H9 (cell line): Measurements from ENCODE around the gene KCNN3. TPM values are rescaled to one million over a fixed set of nuclear protein-coding genes. Genes with fewer than 3 reads are reported as not detected.

ENCODE experiments used
- DNase-seq: peaks from one replicate; pipeline ENCODE4 v3.0.0-alpha.2; 2017
- H2AFZ ChIP-seq: one replicate; pipeline ENCODE4 v1.6.1; 2013; ENCODE audit warnings: mild to moderate bottlenecking, low read length, control low read depth, moderate library complexity
- H2AK5ac ChIP-seq: 2 replicates; pipeline ENCODE4 v1.6.1; 2013; ENCODE audit warnings: low read length, control low read depth, mixed read lengths; ENCODE audit not compliant: insufficient read length
- H2BK120ac ChIP-seq: one replicate; pipeline ENCODE4 v1.6.1; 2013; ENCODE audit warnings: low read depth, mild to moderate bottlenecking, low read length, control low read depth, inconsistent platforms; ENCODE audit not compliant: poor library complexity, severe bottlenecking
- H2BK12ac ChIP-seq: 2 replicates; pipeline ENCODE4 v1.6.1; 2013; ENCODE audit warnings: low read length, control low read depth, mixed read lengths, low read depth; ENCODE audit not compliant: insufficient read length
- H2BK15ac ChIP-seq: 2 replicates; pipeline ENCODE4 v1.6.1; 2013; ENCODE audit warnings: low read depth, low read length, control low read depth
- H2BK20ac ChIP-seq: one replicate; pipeline ENCODE4 v1.6.1; 2013; ENCODE audit warnings: low read depth, mild to moderate bottlenecking, low read length, control low read depth, inconsistent platforms; ENCODE audit not compliant: poor library complexity, severe bottlenecking
- H2BK5ac ChIP-seq: 2 replicates; pipeline ENCODE4 v1.6.1; 2013; ENCODE audit warnings: low read length, control low read depth, mixed read lengths; ENCODE audit not compliant: insufficient read length
- H3K14ac ChIP-seq: 2 replicates; pipeline ENCODE4 v1.6.1; 2013; ENCODE audit warnings: low read length, control low read depth; ENCODE audit not compliant: insufficient read depth
- H3K18ac ChIP-seq: 2 replicates; pipeline ENCODE4 v1.6.1; 2013; ENCODE audit warnings: low read depth, mild to moderate bottlenecking, mixed read lengths, low read length, control low read depth; ENCODE audit not compliant: insufficient read length
- H3K23ac ChIP-seq: 2 replicates; pipeline ENCODE4 v1.6.1; 2013; ENCODE audit warnings: low read length, control low read depth, mixed read lengths, low read depth; ENCODE audit not compliant: insufficient read length
- H3K23me2 ChIP-seq: 2 replicates; pipeline ENCODE4 v1.6.1; 2013; ENCODE audit warnings: low read depth, mild to moderate bottlenecking, mixed read lengths, low read length, control low read depth; ENCODE audit not compliant: insufficient read length, poor library complexity, severe bottlenecking
- H3K27ac ChIP-seq: 2 replicates; pipeline ENCODE4 v1.5.1; 2013; ENCODE audit warnings: low read length, control low read depth, mixed read lengths, low read depth; ENCODE audit not compliant: insufficient read length
- H3K27me3 ChIP-seq: 2 replicates; pipeline ENCODE4 v1.6.1; 2013; ENCODE audit warnings: low read length, control low read depth, inconsistent platforms; ENCODE audit not compliant: insufficient read depth
- H3K4ac ChIP-seq: 2 replicates; pipeline ENCODE4 v1.6.1; 2013; ENCODE audit warnings: low read depth, mild to moderate bottlenecking, control low read depth, inconsistent platforms, low read length, moderate library complexity
- H3K4me1 ChIP-seq: 2 replicates; pipeline ENCODE4 v1.6.1; 2013; ENCODE audit warnings: low read length, control low read depth, inconsistent platforms; ENCODE audit not compliant: insufficient read depth
- H3K4me2 ChIP-seq: 2 replicates; pipeline ENCODE4 v1.6.1; 2013; ENCODE audit warnings: low read length, control low read depth, mixed read lengths; ENCODE audit not compliant: insufficient read length, insufficient read depth
- H3K56ac ChIP-seq: 2 replicates; pipeline ENCODE4 v1.6.1; 2013; ENCODE audit warnings: low read depth, mild to moderate bottlenecking, mixed read lengths, low read length, control low read depth; ENCODE audit not compliant: insufficient read length
- H3K79me1 ChIP-seq: 2 replicates; pipeline ENCODE4 v1.6.1; 2013; ENCODE audit warnings: low read depth, mild to moderate bottlenecking, moderate library complexity, low read length, control low read depth, inconsistent platforms; ENCODE audit not compliant: insufficient read depth, poor library complexity, severe bottlenecking
- H3K79me2 ChIP-seq: 2 replicates; pipeline ENCODE4 v1.6.1; 2013; ENCODE audit warnings: low read length, control low read depth, inconsistent platforms; ENCODE audit not compliant: insufficient read depth
- H3K9ac ChIP-seq: 2 replicates; pipeline ENCODE4 v1.6.1; 2013; ENCODE audit warnings: low read length, control low read depth, mixed read lengths; ENCODE audit not compliant: insufficient read length; ENCODE audit errors: extremely low read depth
- H3K9me3 ChIP-seq: one replicate; pipeline ENCODE4 v1.6.1; 2013; ENCODE audit warnings: low read depth, low read length, inconsistent platforms; ENCODE audit not compliant: control insufficient read depth
- H3T11ph ChIP-seq: one replicate; pipeline ENCODE4 v1.6.1; 2013; ENCODE audit warnings: mild to moderate bottlenecking, low read length, control low read depth, inconsistent platforms
- H4K20me1 ChIP-seq: one replicate; pipeline ENCODE4 v1.6.1; 2013; ENCODE audit not compliant: control insufficient read depth, insufficient read length, insufficient read depth
- H4K5ac ChIP-seq: 2 replicates; pipeline ENCODE4 v1.6.1; 2013; ENCODE audit warnings: low read depth, mild to moderate bottlenecking, mixed read lengths, low read length, control low read depth; ENCODE audit not compliant: insufficient read length
- H4K8ac ChIP-seq: replicated peaks from 2 replicates; pipeline ENCODE4 v1.6.1; 2013; ENCODE audit warnings: low read length, control low read depth, mixed read lengths, low read depth; ENCODE audit not compliant: insufficient read length
- H4K91ac ChIP-seq: 2 replicates; pipeline ENCODE4 v1.6.1; 2013; ENCODE audit warnings: low read depth, mild to moderate bottlenecking, moderate library complexity, mixed read lengths, low read length, control low read depth; ENCODE audit not compliant: insufficient read length
- H3K27ac Mint-ChIP-seq, 3 experiments: 2 replicates in 2 of 3; 3 replicates in 1 of 3; pipeline ENCODE4 v1.8.0; 2020 to 2021; ENCODE audit warnings: mixed read lengths in 3 of 3, mild to moderate bottlenecking in 1 of 3, moderate library complexity in 1 of 3
- H3K27me3 Mint-ChIP-seq: 2 replicates; pipeline ENCODE4 v1.8.0; 2021; ENCODE audit warnings: low read depth, mild to moderate bottlenecking, moderate library complexity, mixed read lengths
- H3K36me3 Mint-ChIP-seq, 3 experiments: 2 replicates in 2 of 3; 3 replicates in 1 of 3; pipeline ENCODE4 v1.8.0; 2020 to 2021; ENCODE audit warnings: low read depth in 3 of 3, mixed read lengths in 3 of 3; ENCODE audit not compliant: insufficient read depth in 1 of 3
- H3K4me1 Mint-ChIP-seq, 2 experiments: 2 replicates each; pipeline ENCODE4 v1.8.0; 2020; ENCODE audit warnings: mixed read lengths in 2 of 2
- H3K4me3 Mint-ChIP-seq, 2 experiments: 2 replicates in 1 of 2; 3 replicates in 1 of 2; pipeline ENCODE4 v1.8.0; 2020 to 2021; ENCODE audit warnings: mild to moderate bottlenecking in 2 of 2, mixed read lengths in 2 of 2, moderate library complexity in 1 of 2
- H3K9me3 Mint-ChIP-seq, 2 experiments: 2 replicates in 1 of 2; 3 replicates in 1 of 2; pipeline ENCODE4 v1.8.0; 2020; ENCODE audit warnings: mild to moderate bottlenecking in 2 of 2, mixed read lengths in 2 of 2, moderate library complexity in 1 of 2
- CTCF ChIP-seq: fragments of 200-600 bp; sonication (generic); conservative IDR thresholded peaks from 3 replicates; pipeline ENCODE4 v1.8.0; 2021; ENCODE audit warnings: antibody characterized with exemption, mild to moderate bottlenecking
- WGBS: extraction: QIAGEN DNeasy Blood & Tissue Kit; methylation state at CpG from one replicate; pipeline ENCODE4 v1.1.7; 2013; ENCODE audit warnings: missing lambda C conversion rate, low lambda C conversion rate, mixed read lengths; ENCODE audit not compliant: insufficient read length; ENCODE audit errors: extremely low coverage; 5-methylcytosine and 5-hydroxymethylcytosine counted together
- total RNA-seq: library from RNA; stranded (reverse); gene quantifications from 2 replicates; pipeline ENCODE4 v1.2.1, GENCODE V29; 2021

Gene KCNN3
- total RNA-seq, 1 experiment from 2014 or later: 0.83 TPM

- DNase-seq: no peak
- Histone ChIP-seq H3K56ac (no peak overlapping the region), H3K4me1 (no peaks in the 10 kb centered on the region), H3K79me1 (no peaks in the 10 kb centered on the region), H3T11ph (no peak overlapping the region), H2BK5ac (no peak overlapping the region), H4K5ac (no peak overlapping the region), H2BK120ac (no peak overlapping the region), H4K8ac (no peak overlapping the region), H4K91ac (no peak overlapping the region), H2AFZ (no peak overlapping the region), H3K4me2 (no peak overlapping the region), H3K4ac (no peak overlapping the region), H3K79me2 (no peaks in the 10 kb centered on the region), H3K9ac (no peak overlapping the region), H4K20me1 (no peaks in the 10 kb centered on the region), H3K27ac (no peak overlapping the region), H3K14ac (no peak overlapping the region), H2BK20ac (no peak overlapping the region), H3K18ac (no peak overlapping the region), H3K23me2 (no peaks in the 10 kb centered on the region), H2BK15ac (no peak overlapping the region), H2BK12ac (no peak overlapping the region), H3K23ac (no peak overlapping the region), H3K27me3 (no peaks in the 10 kb centered on the region), H2AK5ac (no peak overlapping the region), H3K9me3 (no peaks in the 10 kb centered on the region)
- TF ChIP-seq CTCF: no peak
- H3K27me3 Mint-ChIP-seq: no peaks in the 10 kb centered on the region; the same call in 1 of the 2 replicates
- 0 out of 7 replicates have a peak overlapping the region, but pooled peaks of 2 of the 3 experiments have one; percentile 14 to 32 for H3K27ac Mint-ChIP-seq
- no CpG with 5 or more reads among the region's 11 CpGs for WGBS
- no peak overlapping the region for H3K4me3 Mint-ChIP-seq
- H3K4me1 Mint-ChIP-seq: peaks cover 9 to 17% of the 10 kb centered on the region in 2 experiments
- no peaks in the 10 kb centered on the region for H3K36me3 Mint-ChIP-seq
- H3K9me3 Mint-ChIP-seq: no peaks in the 10 kb centered on the region
Observed at GRCh38 chr1:154712166-154712810, 157.8 kb downstream of the KCNN3 start.
